Left lung (tissue), 10 donors: ENCODE results near the gene BTG4. TPM values are rescaled to one million over a fixed set of nuclear protein-coding genes. Genes with fewer than 3 reads are reported as not detected.

Source experiments
- ATAC-seq: fragments of 200-7000 bp; cut with Tn5 transposase; one replicate; pipeline ENCODE4 v1.9.1; 2020; ENCODE audit warnings: moderate library complexity
- DNase-seq, 4 donors: peaks; one replicate each; pipeline ENCODE4 v3.0.0-alpha.2; 2013 to 2020
- H3K27ac ChIP-seq, 2 donors: fragments of 200-600 bp; sonication (generic) in 1 of 2; one replicate each; pipeline versions ENCODE4 v1.5.0 to v1.8.0; 2020 to 2021
- H3K27me3 ChIP-seq, 2 donors: fragments of 200-600 bp; sonication (generic) in 1 of 2; one replicate each; pipeline versions ENCODE4 v1.5.0 to v1.8.0; 2020 to 2021
- H3K36me3 ChIP-seq, 2 donors: fragments of 200-600 bp; sonication (generic) in 1 of 2; one replicate each; pipeline versions ENCODE4 v1.5.0 to v1.8.0; 2020 to 2021
- H3K4me1 ChIP-seq, 2 donors: fragments of 200-600 bp; one replicate each; pipeline ENCODE4 v1.8.0; 2021
- H3K4me3 ChIP-seq, 2 donors: fragments of 200-600 bp; sonication (generic) in 1 of 2; one replicate each; pipeline versions ENCODE4 v1.5.0 to v1.8.0; 2020 to 2021; ENCODE audit warnings: mild to moderate bottlenecking in 1 of 2
- H3K9me3 ChIP-seq, 2 donors: fragments of 200-600 bp; sonication (generic) in 1 of 2; one replicate each; pipeline versions ENCODE4 v1.5.0 to v1.8.0; 2020 to 2021
- CTCF ChIP-seq, 2 donors: fragments of 200-600 bp; sonication (generic) in 1 of 2; IDR thresholded peaks; one replicate each; pipeline versions ENCODE4 v1.5.0 to v1.8.0; 2021; ENCODE audit warnings: antibody characterized with exemption in 2 of 2
- intact Hi-C, 2 donors: fragments of 100-400 bp; cut with DNase I; formaldehyde crosslinking; loops; one replicate each; pipeline versions ENCODE4 v1.11.2 to v1.14.2; 2022
- polyA plus RNA-seq, 6 donors: library from polyadenylated mRNA; unstranded; fragments of 120-200 nt; gene quantifications; one replicate each; pipeline ENCODE4 v1.2.1, GENCODE V29; 2013; ENCODE audit not compliant: insufficient read length in 6 of 6
- total RNA-seq, 2 donors: library from RNA; stranded (reverse); fragmentation: NEBNext Ultra II Directional; extraction: Animal tissue kit (Norgen Biotek cat#: 25700); gene quantifications; one replicate each; pipeline ENCODE4 v1.2.1, GENCODE V29; 2021
- donor health status: DM: no; HTN: yes; CAD: no.
- donor health status: DM: no; HTN: no; CAD: no.

The BTG4 gene
- total and polyA plus RNA-seq, 8 donors = 0.20 to 0.43 TPM; not detected in 6

GRCh38 chr11:111540937-111541253 is 28.7 kb upstream of the BTG4 start:
- Histone ChIP-seq H3K4me1 (peaks cover 14 to 35% of the 10 kb centered on the region in 2 donors), H3K9me3 (no peaks in the 10 kb centered on the region), H3K4me3 (peak overlapping the region; percentile 37 to 53), H3K27me3 (peaks cover 7 to 41% of the 10 kb centered on the region in 2 donors), H3K27ac (peak overlapping the region; percentile 46 to 73), H3K36me3 (peaks cover 0 to 7% of the 10 kb centered on the region in 2 donors)
- peak; percentile 38 for ATAC-seq
- no peak for TF ChIP-seq CTCF (IDR thresholded peaks at IDR 0.05)
- DNase-seq = peak in 2 of 4 donors; percentile 33
- intact Hi-C loops = no loop called here

GRCh38 chr11:111540114-111540936 is 28.1 kb upstream of the BTG4 start, which contains the start of gene LAYN:
Gene LAYN, plus strand, starts transcription at chr11:111540720. Its CDS starts 124 bp downstream, at chr11:111540844.
- peak; percentile 78 for ATAC-seq
- intact Hi-C loops = no loop called here
- Histone ChIP-seq H3K36me3 (peaks cover 0 to 4% of the 10 kb centered on the region in 2 donors), H3K27ac (peak within 1 kb of the TSS; percentile 46 to 73), H3K4me3 (peak within 1 kb of the TSS; percentile 37 to 53), H3K9me3 (no peaks in the 10 kb centered on the region), H3K4me1 (peaks cover 14 to 35% of the 10 kb centered on the region in 2 donors), H3K27me3 (peaks cover 7 to 45% of the 10 kb centered on the region in 2 donors)
- peak; percentile 56 to 83 (median 66) for DNase-seq
- TF ChIP-seq CTCF (IDR thresholded peaks at IDR 0.05) = no peak

GRCh38 chr11:111539426-111540113 is 27.4 kb upstream of the BTG4 start:
- TF ChIP-seq CTCF (IDR thresholded peaks at IDR 0.05) = no peak
- Histone ChIP-seq H3K27me3 (peaks cover 7 to 45% of the 10 kb centered on the region in 2 donors), H3K36me3 (no peaks in the 10 kb centered on the region), H3K4me1 (peaks cover 14 to 35% of the 10 kb centered on the region in 2 donors), H3K4me3 (peak overlapping the region; percentile 37 to 53), H3K9me3 (no peaks in the 10 kb centered on the region), H3K27ac (no peak overlapping the region)
- ATAC-seq (no peak), DNase-seq (no peak)
- intact Hi-C loops = no loop called here

GRCh38 chr11:111538407-111539114 is 26.4 kb upstream of the BTG4 start:
- intact Hi-C loops = no loop called here
- no peak for TF ChIP-seq CTCF (IDR thresholded peaks at IDR 0.05)
- peaks cover 7 to 45% of the 10 kb centered on the region in 2 donors for H3K27me3 ChIP-seq
- ATAC-seq (no peak), DNase-seq (no peak)
- H3K4me3 ChIP-seq = no peak overlapping the region
- H3K9me3 ChIP-seq = no peaks in the 10 kb centered on the region
- no peaks in the 10 kb centered on the region for H3K36me3 ChIP-seq
- no peak overlapping the region for H3K27ac ChIP-seq
- peaks cover 14 to 35% of the 10 kb centered on the region in 2 donors for H3K4me1 ChIP-seq
